K562 (cell line): ENCODE measurements around the gene USP10.

ENCODE experiments used
- EP300 ChIP-seq: IDR thresholded peaks from 2 replicates; pipeline ENCODE4 v1.6.1; 2012; ENCODE audit warnings: low read length, improper control_type of control experiment
- KDM1A ChIP-seq, 2 experiments: fragments of 450-650 bp; IDR thresholded peaks; 2 replicates each; pipeline ENCODE4 v1.6.1; 2016; ENCODE audit warnings: mild to moderate bottlenecking in 2 of 2
- MXI1 ChIP-seq: IDR thresholded peaks from 2 replicates; pipeline ENCODE4 v1.6.1; 2011; ENCODE audit warnings: low read depth, mild to moderate bottlenecking, improper control_type of control experiment, low read length
- NR3C1 ChIP-seq: sonication (generic); formaldehyde crosslinking; IDR thresholded peaks from 2 replicates; pipeline ENCODE4 v1.8.1; 2022; ENCODE audit warnings: missing genetic modification reagents
- STAT5B ChIP-seq: fragments of 250-450 bp; sonication (Bioruptor Pico); IDR thresholded peaks from 2 replicates; pipeline ENCODE4 v1.8.0; 2021; ENCODE audit warnings: mild to moderate bottlenecking, inconsistent platforms
- ZNF589 ChIP-seq: fragments of 200-800 bp; sonication (Bioruptor generic); IDR thresholded peaks from 2 replicates; pipeline ENCODE4 v1.6.1; 2016; ENCODE audit warnings: low read depth, missing genetic modification characterization, missing compliant biosample characterization
- TF ChIP-seq, protein P1 (sequence below), 3 experiments: IDR thresholded peaks in 2 of 3; conservative IDR thresholded peaks in 1 of 3; 2 replicates each; pipeline ENCODE4 v1.5.1; 2011 to 2012; ENCODE audit warnings: low read length in 3 of 3, mild to moderate bottlenecking in 3 of 3, control low read depth in 2 of 3, improper control_type of control experiment in 1 of 3, inconsistent platforms in 1 of 3, low read depth in 1 of 3, mixed read lengths in 1 of 3, moderate library complexity in 1 of 3; ENCODE audit not compliant: insufficient read depth in 2 of 3
- TF ChIP-seq, protein P2 (sequence below): fragments of 200-800 bp; sonication (Bioruptor generic); IDR thresholded peaks from 2 replicates; pipeline ENCODE4 v1.6.1; 2016; ENCODE audit warnings: missing genetic modification characterization, missing compliant biosample characterization
- TF ChIP-seq, protein P3 (sequence below): sonication (generic); formaldehyde crosslinking; IDR thresholded peaks from 2 replicates; pipeline ENCODE4 v1.9.0; 2022; ENCODE audit warnings: mild to moderate bottlenecking, missing genetic modification reagents

DNA sequence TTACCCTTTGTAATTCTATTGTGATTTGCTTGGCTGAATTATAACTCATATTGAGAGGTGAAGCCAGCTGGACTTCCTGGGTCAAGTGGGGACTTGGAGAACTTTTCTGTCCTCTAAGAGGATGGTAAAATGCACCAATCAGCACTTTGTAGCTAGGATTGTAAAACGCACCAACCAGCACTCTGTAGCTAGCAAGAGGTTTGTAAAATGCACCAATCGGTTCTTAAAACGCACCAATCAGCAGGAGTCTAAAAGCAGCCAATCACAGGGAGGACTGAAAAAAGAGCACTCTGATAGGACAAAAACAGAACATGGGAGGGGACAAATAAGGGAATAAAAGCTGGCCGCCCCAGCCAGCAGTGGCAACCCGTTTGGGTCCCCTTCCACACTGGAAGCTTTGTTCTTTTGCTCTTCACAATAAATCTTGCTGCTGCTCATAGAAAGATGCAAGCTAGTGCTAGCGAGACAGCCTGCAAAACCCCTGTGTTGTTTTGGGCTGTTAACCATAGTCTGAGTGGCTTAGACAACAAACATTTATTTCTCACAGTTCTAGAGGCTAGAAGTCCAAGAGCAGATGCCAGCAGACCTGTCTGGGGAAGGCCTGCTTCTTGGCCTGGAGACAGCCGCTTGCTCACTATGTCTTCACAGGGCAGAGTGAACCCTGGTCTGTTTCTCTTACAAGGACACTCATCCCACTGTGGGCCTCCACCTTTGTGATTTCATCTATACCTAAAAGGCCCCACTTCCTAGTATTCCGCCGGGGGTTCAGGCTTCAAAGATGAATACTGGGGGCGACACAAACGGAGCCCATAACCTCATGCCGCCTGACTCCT lies 81.0 kb downstream of the USP10 start:
- no peak for TF ChIP-seq NR3C1 (CRISPR knock-in tag)
- TF ChIP-seq, protein P1, sequence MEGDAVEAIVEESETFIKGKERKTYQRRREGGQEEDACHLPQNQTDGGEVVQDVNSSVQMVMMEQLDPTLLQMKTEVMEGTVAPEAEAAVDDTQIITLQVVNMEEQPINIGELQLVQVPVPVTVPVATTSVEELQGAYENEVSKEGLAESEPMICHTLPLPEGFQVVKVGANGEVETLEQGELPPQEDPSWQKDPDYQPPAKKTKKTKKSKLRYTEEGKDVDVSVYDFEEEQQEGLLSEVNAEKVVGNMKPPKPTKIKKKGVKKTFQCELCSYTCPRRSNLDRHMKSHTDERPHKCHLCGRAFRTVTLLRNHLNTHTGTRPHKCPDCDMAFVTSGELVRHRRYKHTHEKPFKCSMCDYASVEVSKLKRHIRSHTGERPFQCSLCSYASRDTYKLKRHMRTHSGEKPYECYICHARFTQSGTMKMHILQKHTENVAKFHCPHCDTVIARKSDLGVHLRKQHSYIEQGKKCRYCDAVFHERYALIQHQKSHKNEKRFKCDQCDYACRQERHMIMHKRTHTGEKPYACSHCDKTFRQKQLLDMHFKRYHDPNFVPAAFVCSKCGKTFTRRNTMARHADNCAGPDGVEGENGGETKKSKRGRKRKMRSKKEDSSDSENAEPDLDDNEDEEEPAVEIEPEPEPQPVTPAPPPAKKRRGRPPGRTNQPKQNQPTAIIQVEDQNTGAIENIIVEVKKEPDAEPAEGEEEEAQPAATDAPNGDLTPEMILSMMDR (IDR thresholded peaks at IDR 0.05 in 2 of 3, conservative IDR thresholded peaks at IDR 0.05 in 1 of 3; ENCODE audit: insufficient read depth in 2 of 3, low read depth in 1 of 3, low read length in 3 of 3) = no peak
- TF ChIP-seq KDM1A (IDR thresholded peaks at IDR 0.05) = no peak
- TF ChIP-seq, protein P2, sequence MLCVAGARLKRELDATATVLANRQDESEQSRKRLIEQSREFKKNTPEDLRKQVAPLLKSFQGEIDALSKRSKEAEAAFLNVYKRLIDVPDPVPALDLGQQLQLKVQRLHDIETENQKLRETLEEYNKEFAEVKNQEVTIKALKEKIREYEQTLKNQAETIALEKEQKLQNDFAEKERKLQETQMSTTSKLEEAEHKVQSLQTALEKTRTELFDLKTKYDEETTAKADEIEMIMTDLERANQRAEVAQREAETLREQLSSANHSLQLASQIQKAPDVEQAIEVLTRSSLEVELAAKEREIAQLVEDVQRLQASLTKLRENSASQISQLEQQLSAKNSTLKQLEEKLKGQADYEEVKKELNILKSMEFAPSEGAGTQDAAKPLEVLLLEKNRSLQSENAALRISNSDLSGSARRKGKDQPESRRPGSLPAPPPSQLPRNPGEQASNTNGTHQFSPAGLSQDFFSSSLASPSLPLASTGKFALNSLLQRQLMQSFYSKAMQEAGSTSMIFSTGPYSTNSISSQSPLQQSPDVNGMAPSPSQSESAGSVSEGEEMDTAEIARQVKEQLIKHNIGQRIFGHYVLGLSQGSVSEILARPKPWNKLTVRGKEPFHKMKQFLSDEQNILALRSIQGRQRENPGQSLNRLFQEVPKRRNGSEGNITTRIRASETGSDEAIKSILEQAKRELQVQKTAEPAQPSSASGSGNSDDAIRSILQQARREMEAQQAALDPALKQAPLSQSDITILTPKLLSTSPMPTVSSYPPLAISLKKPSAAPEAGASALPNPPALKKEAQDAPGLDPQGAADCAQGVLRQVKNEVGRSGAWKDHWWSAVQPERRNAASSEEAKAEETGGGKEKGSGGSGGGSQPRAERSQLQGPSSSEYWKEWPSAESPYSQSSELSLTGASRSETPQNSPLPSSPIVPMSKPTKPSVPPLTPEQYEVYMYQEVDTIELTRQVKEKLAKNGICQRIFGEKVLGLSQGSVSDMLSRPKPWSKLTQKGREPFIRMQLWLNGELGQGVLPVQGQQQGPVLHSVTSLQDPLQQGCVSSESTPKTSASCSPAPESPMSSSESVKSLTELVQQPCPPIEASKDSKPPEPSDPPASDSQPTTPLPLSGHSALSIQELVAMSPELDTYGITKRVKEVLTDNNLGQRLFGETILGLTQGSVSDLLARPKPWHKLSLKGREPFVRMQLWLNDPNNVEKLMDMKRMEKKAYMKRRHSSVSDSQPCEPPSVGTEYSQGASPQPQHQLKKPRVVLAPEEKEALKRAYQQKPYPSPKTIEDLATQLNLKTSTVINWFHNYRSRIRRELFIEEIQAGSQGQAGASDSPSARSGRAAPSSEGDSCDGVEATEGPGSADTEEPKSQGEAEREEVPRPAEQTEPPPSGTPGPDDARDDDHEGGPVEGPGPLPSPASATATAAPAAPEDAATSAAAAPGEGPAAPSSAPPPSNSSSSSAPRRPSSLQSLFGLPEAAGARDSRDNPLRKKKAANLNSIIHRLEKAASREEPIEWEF = no peak
- no peak for TF ChIP-seq ZNF589 (CRISPR knock-in tag)
- TF ChIP-seq, protein P3, sequence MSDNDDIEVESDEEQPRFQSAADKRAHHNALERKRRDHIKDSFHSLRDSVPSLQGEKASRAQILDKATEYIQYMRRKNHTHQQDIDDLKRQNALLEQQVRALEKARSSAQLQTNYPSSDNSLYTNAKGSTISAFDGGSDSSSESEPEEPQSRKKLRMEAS (CRISPR knock-in tag) = no peak
- no peak for TF ChIP-seq MXI1
- no peak for TF ChIP-seq EP300
- TF ChIP-seq STAT5B = no peak
